ENCODE measurements around the gene RABGEF1.

The RABGEF1 gene

DNA sequence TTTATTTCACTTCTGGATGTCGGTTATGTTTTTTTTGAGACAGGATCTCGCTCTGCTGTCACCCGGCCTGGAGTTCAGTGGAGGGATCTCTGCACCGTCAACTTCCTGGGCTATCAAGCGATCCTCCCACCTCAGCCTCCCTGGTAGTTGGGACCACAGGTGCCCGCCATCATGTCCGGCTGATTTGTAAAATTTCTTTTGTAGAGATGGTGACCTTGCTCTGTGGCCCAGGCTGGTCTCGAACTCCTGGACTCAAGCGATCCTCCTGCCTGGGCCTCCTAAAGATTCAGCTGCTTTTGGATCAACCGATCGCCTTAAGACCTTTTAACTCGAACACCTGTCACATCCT lies 606 bp upstream of the RABGEF1 start (continued):
- TF ChIP-seq, protein P1, sequence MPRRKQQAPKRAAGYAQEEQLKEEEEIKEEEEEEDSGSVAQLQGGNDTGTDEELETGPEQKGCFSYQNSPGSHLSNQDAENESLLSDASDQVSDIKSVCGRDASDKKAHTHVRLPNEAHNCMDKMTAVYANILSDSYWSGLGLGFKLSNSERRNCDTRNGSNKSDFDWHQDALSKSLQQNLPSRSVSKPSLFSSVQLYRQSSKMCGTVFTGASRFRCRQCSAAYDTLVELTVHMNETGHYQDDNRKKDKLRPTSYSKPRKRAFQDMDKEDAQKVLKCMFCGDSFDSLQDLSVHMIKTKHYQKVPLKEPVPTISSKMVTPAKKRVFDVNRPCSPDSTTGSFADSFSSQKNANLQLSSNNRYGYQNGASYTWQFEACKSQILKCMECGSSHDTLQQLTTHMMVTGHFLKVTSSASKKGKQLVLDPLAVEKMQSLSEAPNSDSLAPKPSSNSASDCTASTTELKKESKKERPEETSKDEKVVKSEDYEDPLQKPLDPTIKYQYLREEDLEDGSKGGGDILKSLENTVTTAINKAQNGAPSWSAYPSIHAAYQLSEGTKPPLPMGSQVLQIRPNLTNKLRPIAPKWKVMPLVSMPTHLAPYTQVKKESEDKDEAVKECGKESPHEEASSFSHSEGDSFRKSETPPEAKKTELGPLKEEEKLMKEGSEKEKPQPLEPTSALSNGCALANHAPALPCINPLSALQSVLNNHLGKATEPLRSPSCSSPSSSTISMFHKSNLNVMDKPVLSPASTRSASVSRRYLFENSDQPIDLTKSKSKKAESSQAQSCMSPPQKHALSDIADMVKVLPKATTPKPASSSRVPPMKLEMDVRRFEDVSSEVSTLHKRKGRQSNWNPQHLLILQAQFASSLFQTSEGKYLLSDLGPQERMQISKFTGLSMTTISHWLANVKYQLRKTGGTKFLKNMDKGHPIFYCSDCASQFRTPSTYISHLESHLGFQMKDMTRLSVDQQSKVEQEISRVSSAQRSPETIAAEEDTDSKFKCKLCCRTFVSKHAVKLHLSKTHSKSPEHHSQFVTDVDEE (CRISPR knock-in tag; IDR thresholded peaks at IDR 0.05): no peak

DNA sequence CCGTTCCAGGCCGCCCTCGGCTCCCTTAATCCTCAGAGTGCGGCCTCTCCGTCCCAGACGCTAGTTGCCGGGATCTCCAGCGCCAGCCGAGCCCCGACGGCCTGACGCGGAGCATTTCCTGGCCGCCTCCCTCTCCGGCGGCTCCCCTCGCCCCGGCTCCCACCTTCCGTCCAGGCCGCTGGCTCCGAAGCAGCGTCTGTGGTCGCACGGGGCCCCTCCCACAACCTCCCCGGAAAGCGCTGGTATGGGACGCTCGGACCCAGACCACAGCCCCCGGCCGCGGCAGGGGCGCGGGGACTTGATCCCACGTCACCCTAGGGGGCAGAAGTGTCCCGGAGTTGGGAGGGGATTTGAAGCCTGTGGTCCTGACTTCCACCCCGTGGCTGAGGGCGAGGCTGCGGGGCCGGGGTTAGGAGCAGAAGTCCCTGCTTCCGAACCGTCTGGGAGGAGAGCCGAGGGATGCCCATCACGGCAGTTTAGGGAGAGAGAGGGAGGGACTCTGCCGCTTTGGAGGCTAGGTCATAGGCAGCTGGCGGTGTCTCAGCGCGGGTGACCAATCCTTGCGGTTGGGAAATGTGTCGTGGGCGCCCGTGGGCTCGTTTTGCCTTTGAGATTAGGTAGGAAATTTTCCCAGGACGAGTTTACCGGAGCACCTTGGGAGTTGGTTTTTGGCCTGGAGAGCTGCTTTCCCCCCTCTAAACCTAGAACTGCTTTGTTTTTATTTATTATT lies 612 bp downstream of the RABGEF1 start:
- 0 out of 2 replicates have a peak, but pooled peaks have one; percentile 14 for TF ChIP-seq CSDC2 (CRISPR knock-in tag; IDR thresholded peaks at IDR 0.05)
- TF ChIP-seq ZFP3 (CRISPR knock-in tag; IDR thresholded peaks at IDR 0.05): peak; percentile 65; the same call in 1 of the 2 replicates
- peak; percentile 72 for ATAC-seq

DNA sequence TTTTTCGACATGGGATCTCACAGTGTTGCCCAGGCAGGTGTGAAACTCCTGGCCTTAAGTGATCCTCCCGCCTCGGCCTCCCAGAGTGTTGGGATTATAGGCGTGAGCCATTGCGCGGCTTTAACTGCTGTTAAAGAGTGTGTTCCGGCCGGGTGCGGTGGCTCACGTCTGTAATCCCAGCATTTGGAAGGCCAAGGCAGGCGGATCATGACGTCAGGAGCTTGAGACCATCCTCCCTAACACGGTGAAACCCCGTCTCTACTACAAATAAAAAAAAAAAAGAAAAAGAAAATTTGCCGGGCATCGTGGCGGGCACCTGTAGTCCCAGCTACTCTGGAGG lies 1.1 kb downstream of the RABGEF1 start:
- TF ChIP-seq OSR1 (CRISPR knock-in tag; IDR thresholded peaks at IDR 0.05): no peak
- no peak for TF ChIP-seq RARB (CRISPR knock-in tag; IDR thresholded peaks at IDR 0.05)
- TF ChIP-seq CSDC2 (CRISPR knock-in tag; IDR thresholded peaks at IDR 0.05): no peak
- no peak for TF ChIP-seq ISL1 (CRISPR knock-in tag; IDR thresholded peaks at IDR 0.05)
- TF ChIP-seq, protein P2, sequence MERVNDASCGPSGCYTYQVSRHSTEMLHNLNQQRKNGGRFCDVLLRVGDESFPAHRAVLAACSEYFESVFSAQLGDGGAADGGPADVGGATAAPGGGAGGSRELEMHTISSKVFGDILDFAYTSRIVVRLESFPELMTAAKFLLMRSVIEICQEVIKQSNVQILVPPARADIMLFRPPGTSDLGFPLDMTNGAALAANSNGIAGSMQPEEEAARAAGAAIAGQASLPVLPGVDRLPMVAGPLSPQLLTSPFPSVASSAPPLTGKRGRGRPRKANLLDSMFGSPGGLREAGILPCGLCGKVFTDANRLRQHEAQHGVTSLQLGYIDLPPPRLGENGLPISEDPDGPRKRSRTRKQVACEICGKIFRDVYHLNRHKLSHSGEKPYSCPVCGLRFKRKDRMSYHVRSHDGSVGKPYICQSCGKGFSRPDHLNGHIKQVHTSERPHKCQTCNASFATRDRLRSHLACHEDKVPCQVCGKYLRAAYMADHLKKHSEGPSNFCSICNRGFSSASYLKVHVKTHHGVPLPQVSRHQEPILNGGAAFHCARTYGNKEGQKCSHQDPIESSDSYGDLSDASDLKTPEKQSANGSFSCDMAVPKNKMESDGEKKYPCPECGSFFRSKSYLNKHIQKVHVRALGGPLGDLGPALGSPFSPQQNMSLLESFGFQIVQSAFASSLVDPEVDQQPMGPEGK (CRISPR knock-in tag; IDR thresholded peaks at IDR 0.05; ENCODE audit: borderline replicate concordance): no peak
- TF ChIP-seq, protein P3, sequence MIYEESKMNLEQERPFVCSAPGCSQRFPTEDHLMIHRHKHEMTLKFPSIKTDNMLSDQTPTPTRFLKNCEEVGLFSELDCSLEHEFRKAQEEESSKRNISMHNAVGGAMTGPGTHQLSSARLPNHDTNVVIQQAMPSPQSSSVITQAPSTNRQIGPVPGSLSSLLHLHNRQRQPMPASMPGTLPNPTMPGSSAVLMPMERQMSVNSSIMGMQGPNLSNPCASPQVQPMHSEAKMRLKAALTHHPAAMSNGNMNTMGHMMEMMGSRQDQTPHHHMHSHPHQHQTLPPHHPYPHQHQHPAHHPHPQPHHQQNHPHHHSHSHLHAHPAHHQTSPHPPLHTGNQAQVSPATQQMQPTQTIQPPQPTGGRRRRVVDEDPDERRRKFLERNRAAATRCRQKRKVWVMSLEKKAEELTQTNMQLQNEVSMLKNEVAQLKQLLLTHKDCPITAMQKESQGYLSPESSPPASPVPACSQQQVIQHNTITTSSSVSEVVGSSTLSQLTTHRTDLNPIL (CRISPR knock-in tag; IDR thresholded peaks at IDR 0.05; ENCODE audit: low read depth): no peak
- no peak for TF ChIP-seq ARNTL (CRISPR knock-in tag; IDR thresholded peaks at IDR 0.05; ENCODE audit: borderline replicate concordance, low read depth)
- ATAC-seq: peak; percentile 9; the same call in 2 of the 3 replicates

DNA sequence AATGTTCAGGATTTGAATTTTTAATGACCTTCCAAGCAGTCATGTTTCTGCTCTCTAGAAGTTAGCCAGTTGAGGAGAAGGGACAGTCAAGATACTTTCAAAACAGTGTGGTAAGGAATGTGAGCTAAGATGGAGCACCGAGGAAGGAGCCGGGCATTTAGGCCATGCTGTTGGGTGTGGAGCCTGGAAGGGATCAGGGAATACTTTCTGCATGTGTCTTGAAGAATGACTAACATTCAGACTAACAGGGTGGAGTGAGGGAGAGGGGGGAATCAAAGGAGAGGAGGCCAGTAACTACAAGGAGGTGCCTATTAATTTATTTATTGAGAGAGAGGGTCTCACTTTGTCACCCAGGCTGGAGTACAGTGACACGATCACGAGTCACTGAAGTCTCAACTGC lies 1.8 kb downstream of the RABGEF1 start:
- ATAC-seq: peak; percentile 18

DNA sequence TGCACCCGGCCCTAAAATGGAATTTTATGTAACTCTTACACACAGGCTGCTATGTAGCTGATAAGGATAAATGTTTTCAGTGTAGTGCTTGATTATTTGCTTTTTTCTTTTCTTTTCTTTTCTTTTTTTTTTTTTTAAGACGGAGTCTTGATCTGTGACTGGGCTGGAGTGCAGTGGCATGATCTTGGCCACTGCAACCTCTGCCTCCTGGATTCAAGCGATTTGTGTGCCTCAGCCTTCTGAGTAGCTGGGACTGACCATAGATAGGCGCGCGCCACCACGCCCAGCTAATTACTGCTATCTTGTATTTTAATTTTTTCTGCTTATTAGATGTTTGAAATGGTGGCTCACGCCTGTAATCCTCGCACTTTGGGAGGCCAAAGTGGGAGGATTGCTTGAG lies 3.4 kb downstream of the RABGEF1 start:
- ATAC-seq: no peak
- TF ChIP-seq ZNF70 (CRISPR knock-in tag; IDR thresholded peaks at IDR 0.05): no peak
- TF ChIP-seq ZNF8 (CRISPR knock-in tag; IDR thresholded peaks at IDR 0.05): no peak
- TF ChIP-seq ZFP30 (CRISPR knock-in tag; IDR thresholded peaks at IDR 0.05): no peak
- no peak for TF ChIP-seq ARNTL (CRISPR knock-in tag; IDR thresholded peaks at IDR 0.05; ENCODE audit: borderline replicate concordance, low read depth)
- TF ChIP-seq, protein P1 (CRISPR knock-in tag; IDR thresholded peaks at IDR 0.05): no peak
- TF ChIP-seq, protein P3 (CRISPR knock-in tag; IDR thresholded peaks at IDR 0.05; ENCODE audit: low read depth): no peak
- TF ChIP-seq ISL1 (CRISPR knock-in tag; IDR thresholded peaks at IDR 0.05): no peak
- TF ChIP-seq CSDC2 (CRISPR knock-in tag; IDR thresholded peaks at IDR 0.05): no peak
- TF ChIP-seq, protein P4, sequence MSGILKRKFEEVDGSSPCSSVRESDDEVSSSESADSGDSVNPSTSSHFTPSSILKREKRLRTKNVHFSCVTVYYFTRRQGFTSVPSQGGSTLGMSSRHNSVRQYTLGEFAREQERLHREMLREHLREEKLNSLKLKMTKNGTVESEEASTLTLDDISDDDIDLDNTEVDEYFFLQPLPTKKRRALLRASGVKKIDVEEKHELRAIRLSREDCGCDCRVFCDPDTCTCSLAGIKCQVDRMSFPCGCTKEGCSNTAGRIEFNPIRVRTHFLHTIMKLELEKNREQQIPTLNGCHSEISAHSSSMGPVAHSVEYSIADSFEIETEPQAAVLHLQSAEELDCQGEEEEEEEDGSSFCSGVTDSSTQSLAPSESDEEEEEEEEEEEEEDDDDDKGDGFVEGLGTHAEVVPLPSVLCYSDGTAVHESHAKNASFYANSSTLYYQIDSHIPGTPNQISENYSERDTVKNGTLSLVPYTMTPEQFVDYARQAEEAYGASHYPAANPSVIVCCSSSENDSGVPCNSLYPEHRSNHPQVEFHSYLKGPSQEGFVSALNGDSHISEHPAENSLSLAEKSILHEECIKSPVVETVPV (CRISPR knock-in tag; IDR thresholded peaks at IDR 0.05): no peak
- TF ChIP-seq ZC3H10 (CRISPR knock-in tag; IDR thresholded peaks at IDR 0.05): no peak
- TF ChIP-seq ZFP3 (CRISPR knock-in tag; IDR thresholded peaks at IDR 0.05): no peak
- TF ChIP-seq BACH2 (CRISPR knock-in tag; IDR thresholded peaks at IDR 0.05; ENCODE audit: borderline replicate concordance): no peak
- TF ChIP-seq, protein P5, sequence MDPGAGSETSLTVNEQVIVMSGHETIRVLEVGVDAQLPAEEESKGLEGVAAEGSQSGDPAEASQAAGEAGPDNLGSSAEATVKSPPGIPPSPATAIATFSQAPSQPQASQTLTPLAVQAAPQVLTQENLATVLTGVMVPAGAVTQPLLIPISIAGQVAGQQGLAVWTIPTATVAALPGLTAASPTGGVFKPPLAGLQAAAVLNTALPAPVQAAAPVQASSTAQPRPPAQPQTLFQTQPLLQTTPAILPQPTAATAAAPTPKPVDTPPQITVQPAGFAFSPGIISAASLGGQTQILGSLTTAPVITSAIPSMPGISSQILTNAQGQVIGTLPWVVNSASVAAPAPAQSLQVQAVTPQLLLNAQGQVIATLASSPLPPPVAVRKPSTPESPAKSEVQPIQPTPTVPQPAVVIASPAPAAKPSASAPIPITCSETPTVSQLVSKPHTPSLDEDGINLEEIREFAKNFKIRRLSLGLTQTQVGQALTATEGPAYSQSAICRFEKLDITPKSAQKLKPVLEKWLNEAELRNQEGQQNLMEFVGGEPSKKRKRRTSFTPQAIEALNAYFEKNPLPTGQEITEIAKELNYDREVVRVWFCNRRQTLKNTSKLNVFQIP (CRISPR knock-in tag; IDR thresholded peaks at IDR 0.05; ENCODE audit: borderline replicate concordance, low read depth): no peak
- TF ChIP-seq GLIS3 (CRISPR knock-in tag; IDR thresholded peaks at IDR 0.05): no peak
- no peak for TF ChIP-seq RARB (CRISPR knock-in tag; IDR thresholded peaks at IDR 0.05)
- no peak for TF ChIP-seq SNAI2 (CRISPR knock-in tag; IDR thresholded peaks at IDR 0.05)
- no peak for TF ChIP-seq OSR1 (CRISPR knock-in tag; IDR thresholded peaks at IDR 0.05)
